Measurements from ENCODE around the gene TOP3B. TPM values are rescaled to one million over a fixed set of nuclear protein-coding genes. Genes with fewer than 3 reads are reported as not detected.

Gene TOP3B
- total RNA-seq, 4 donors from 2014 or later, result 44.9 to 94.6 (median 65.4) TPM

DNA sequence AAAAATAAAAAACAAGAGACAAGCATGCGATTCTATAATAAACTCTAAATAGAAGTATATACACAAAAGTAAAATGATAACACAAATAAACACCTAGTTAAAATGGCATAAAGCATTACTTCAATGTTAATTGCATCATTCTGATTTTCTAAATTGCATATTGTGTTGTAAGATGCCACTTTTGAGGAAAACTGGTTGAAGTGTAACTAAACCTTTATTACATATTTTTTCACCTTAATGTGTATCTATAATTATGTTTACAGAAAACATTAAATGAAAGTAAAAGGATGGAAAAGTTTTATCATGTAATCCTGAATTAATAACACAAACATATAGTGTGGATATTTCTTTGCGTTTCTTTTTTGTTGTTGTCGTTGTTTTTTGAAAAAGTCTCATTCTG, 45.4 kb upstream of the TOP3B start:
- Histone ChIP-seq H3K4me1 (no peaks in the 10 kb centered on the region), H3K27me3 (no peaks in the 10 kb centered on the region), H3K4me3 (no peak overlapping the region), H3K9me3 (no peaks in the 10 kb centered on the region), H3K27ac (no peak overlapping the region), H3K36me3 (no peaks in the 10 kb centered on the region)
- WGBS, 2 donors (ENCODE audit: low coverage in 1 of 2), result 93% methylated on average over 3 of the region's 3 CpGs
- TF ChIP-seq, protein P1, sequence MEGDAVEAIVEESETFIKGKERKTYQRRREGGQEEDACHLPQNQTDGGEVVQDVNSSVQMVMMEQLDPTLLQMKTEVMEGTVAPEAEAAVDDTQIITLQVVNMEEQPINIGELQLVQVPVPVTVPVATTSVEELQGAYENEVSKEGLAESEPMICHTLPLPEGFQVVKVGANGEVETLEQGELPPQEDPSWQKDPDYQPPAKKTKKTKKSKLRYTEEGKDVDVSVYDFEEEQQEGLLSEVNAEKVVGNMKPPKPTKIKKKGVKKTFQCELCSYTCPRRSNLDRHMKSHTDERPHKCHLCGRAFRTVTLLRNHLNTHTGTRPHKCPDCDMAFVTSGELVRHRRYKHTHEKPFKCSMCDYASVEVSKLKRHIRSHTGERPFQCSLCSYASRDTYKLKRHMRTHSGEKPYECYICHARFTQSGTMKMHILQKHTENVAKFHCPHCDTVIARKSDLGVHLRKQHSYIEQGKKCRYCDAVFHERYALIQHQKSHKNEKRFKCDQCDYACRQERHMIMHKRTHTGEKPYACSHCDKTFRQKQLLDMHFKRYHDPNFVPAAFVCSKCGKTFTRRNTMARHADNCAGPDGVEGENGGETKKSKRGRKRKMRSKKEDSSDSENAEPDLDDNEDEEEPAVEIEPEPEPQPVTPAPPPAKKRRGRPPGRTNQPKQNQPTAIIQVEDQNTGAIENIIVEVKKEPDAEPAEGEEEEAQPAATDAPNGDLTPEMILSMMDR (IDR thresholded peaks at IDR 0.05), result no peak
- TF ChIP-seq POLR2A (IDR thresholded peaks at IDR 0.05) (no peak), EP300 (IDR thresholded peaks at IDR 0.05; ENCODE audit: low read depth) (no peak), POLR2AphosphoS5 (IDR thresholded peaks at IDR 0.05) (no peak)
- intact Hi-C loops (cut with DNase I; ENCODE audit: low total_unique reads) (no loop called here), in situ Hi-C loops (cut with MboI; ENCODE audit: low pct_ligation_motif_present in 1 of 4, low pct_unique_long_range_greater_than_20kb in 1 of 4, low sequenced_read_pairs in 3 of 4) (no loop called here)
- DNase-seq, result no peak

DNA sequence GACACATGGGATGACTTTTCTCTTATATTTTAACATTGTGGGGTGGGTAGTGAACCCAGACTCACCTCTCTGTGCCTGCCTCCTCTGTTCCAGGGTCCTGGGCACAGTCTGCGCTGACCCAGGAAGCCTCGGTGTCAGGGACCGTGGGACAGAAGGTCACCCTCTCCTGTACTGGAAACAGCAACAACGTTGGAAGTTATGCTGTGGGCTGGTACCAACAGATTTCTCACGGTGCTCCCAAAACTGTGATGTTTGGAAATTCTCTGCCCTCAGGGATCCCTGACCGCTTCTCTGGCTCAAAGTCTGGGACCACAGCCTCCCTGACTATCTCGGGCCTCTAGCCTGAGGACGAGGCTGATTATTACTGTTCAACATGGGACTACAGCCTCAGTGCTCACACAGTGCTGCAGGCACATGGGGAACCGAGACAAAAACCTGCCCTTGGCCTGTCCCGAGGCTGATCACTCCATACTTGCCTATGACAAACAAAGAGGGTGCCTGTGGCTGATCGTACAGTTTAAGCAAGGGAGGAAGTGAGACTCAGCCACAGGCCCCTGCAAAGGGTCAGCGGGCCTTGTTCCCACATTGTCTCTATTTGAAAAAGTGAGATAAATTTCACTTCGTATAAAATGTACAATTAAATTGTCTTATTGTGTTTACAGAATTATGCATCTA, 43.7 kb upstream of the TOP3B start:
- H3K4me3 ChIP-seq, result no peak overlapping the region
- TF ChIP-seq POLR2AphosphoS5 (IDR thresholded peaks at IDR 0.05) (no peak), EP300 (IDR thresholded peaks at IDR 0.05; ENCODE audit: low read depth) (no peak), POLR2A (IDR thresholded peaks at IDR 0.05) (no peak)
- TF ChIP-seq, protein P1 (IDR thresholded peaks at IDR 0.05), result no peak
- no peaks in the 10 kb centered on the region for H3K27me3 ChIP-seq
- H3K4me1 ChIP-seq, result no peaks in the 10 kb centered on the region
- in situ Hi-C loops (cut with MboI; ENCODE audit: low pct_ligation_motif_present in 1 of 4, low pct_unique_long_range_greater_than_20kb in 1 of 4, low sequenced_read_pairs in 3 of 4) (no loop called here), intact Hi-C loops (cut with DNase I; ENCODE audit: low total_unique reads) (no loop called here)
- H3K36me3 ChIP-seq, result no peaks in the 10 kb centered on the region
- H3K27ac ChIP-seq, result no peak overlapping the region
- DNase-seq, result no peak
- no peaks in the 10 kb centered on the region for H3K9me3 ChIP-seq
- 62 to 86% methylated on average over 2 to 13 of the region's 13 CpGs for WGBS, 2 donors (ENCODE audit: low coverage in 1 of 2)

DNA sequence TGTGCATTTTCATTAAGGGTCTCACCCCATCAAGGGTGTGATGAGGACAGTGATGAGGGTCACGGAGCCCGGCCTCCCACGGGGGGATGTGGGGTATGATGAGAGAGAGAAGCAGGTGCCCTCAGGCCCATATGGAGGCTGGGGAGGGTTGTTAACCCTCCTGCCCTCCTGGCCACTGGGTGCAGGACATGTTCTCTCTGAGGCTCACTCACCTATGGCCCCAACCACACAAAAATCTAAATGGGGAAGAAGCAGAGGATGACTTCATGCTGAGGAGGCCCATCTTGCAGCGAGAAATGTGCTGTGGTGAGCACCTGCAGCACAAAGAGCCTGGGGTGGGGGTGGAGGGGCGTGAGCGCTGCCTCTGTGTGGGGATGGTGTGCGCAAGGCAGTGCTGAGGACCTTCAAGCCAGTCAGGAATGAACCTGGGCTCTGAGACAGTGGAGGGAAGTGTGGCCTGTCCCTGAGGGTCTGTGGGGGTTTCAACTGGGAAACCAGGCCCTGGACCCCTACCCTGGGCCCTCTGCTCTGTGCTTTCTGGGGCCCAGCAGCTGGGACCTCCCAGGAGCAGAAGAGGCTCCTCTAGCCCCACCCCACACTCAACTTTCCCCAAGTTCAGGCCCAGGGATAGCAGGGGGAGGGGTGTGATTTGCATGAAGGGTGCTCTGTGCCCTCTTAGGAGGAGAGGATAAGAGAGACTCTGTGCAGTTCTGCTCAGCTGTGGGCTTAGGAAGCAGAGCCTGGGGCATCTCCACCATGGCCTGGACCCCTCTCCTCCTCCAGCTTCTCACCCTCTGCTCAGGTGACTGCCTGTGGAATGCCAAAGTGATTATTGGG, 43.0 kb upstream of the TOP3B start:
- no peaks in the 10 kb centered on the region for H3K9me3 ChIP-seq
- DNase-seq, result no peak
- no peaks in the 10 kb centered on the region for H3K36me3 ChIP-seq
- no peak overlapping the region for H3K4me3 ChIP-seq
- H3K27ac ChIP-seq, result no peak overlapping the region
- intact Hi-C loops (cut with DNase I; ENCODE audit: low total_unique reads), result no loop called here
- 84% methylated on average over 7 of the region's 7 CpGs; no CpG with 5 or more reads in 1 of the 2 donors for WGBS, 2 donors (ENCODE audit: low coverage in 1 of 2)
- TF ChIP-seq POLR2AphosphoS5 (IDR thresholded peaks at IDR 0.05), result no peak
- no peak for TF ChIP-seq EP300 (IDR thresholded peaks at IDR 0.05; ENCODE audit: low read depth)
- H3K27me3 ChIP-seq, result no peaks in the 10 kb centered on the region
- no peaks in the 10 kb centered on the region for H3K4me1 ChIP-seq
- in situ Hi-C loops (cut with MboI; ENCODE audit: low pct_ligation_motif_present in 1 of 4, low pct_unique_long_range_greater_than_20kb in 1 of 4, low sequenced_read_pairs in 3 of 4), result no loop called here

DNA sequence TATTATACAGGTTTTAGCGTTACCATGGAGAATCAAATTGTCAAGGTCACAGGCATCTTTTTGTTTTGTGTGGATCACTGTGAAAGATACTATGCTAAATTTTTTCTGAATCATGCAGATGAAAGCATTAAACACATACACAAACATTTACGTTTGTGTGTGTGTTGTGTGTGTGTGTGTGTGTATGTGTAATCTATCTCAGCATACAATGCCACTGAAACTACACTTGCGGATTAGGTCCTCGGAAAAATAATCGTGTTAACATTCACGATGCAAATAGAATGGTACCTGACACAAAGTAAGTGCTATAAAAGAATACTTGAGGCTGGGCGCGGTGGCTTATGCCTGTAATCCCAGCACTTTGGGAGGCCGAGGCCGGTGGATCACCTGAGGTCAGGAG, 41.9 kb upstream of the TOP3B start:
- no peaks in the 10 kb centered on the region for H3K27me3 ChIP-seq
- no peaks in the 10 kb centered on the region for H3K9me3 ChIP-seq
- DNase-seq, result no peak
- no peaks in the 10 kb centered on the region for H3K4me1 ChIP-seq
- no peak overlapping the region for H3K27ac ChIP-seq
- in situ Hi-C loops (cut with MboI; ENCODE audit: low pct_ligation_motif_present in 1 of 4, low pct_unique_long_range_greater_than_20kb in 1 of 4, low sequenced_read_pairs in 3 of 4) (no loop called here), intact Hi-C loops (cut with DNase I; ENCODE audit: low total_unique reads) (no loop called here)
- TF ChIP-seq POLR2AphosphoS5 (IDR thresholded peaks at IDR 0.05), result no peak
- TF ChIP-seq EP300 (IDR thresholded peaks at IDR 0.05; ENCODE audit: low read depth), result no peak
- TF ChIP-seq POLR2A (IDR thresholded peaks at IDR 0.05), result no peak
- TF ChIP-seq, protein P1 (IDR thresholded peaks at IDR 0.05), result no peak
- 86 to 91% methylated on average over 5 to 10 of the region's 10 CpGs for WGBS, 2 donors (ENCODE audit: low coverage in 1 of 2)
- H3K4me3 ChIP-seq, result no peak overlapping the region
- no peaks in the 10 kb centered on the region for H3K36me3 ChIP-seq

Measured in transverse colon (tissue), 4 donors.